Natural killer cell (primary cell): Measurements from ENCODE around the gene CPXM1. TPM values are rescaled to one million over a fixed set of nuclear protein-coding genes. Genes with fewer than 3 reads are reported as not detected.

Experiments
- ATAC-seq, 3 donors: fragments of 150-1000 bp in 2 of 3; fragments of 200-7000 bp in 1 of 3; cut with Tn5 transposase; 1 replicate in 1 of 3; 2 replicates in 2 of 3; pipeline ENCODE4 v1.10.0; 2021; ENCODE audit warnings: mild to moderate bottlenecking in 2 of 3, moderate library complexity in 2 of 3
- DNase-seq, 2 donors: peaks; one replicate each; pipeline versions ENCODE4 v3.0.0 to v3.0.0-alpha.2; 2013 to 2021; ENCODE audit warnings: mixed read lengths in 1 of 2
- H3K27ac ChIP-seq: one replicate; pipeline ENCODE4 v1.5.1; 2013; ENCODE audit warnings: mild to moderate bottlenecking, low read length
- H3K27me3 ChIP-seq: one replicate; pipeline ENCODE4 v1.6.1; 2013; ENCODE audit warnings: low read length; ENCODE audit not compliant: control insufficient read depth, insufficient read depth
- H3K36me3 ChIP-seq: one replicate; pipeline ENCODE4 v1.6.1; 2013; ENCODE audit warnings: low read length; ENCODE audit not compliant: control insufficient read depth, insufficient read depth
- H3K4me1 ChIP-seq: one replicate; pipeline ENCODE4 v1.6.1; 2013; ENCODE audit warnings: low read length; ENCODE audit not compliant: control insufficient read depth, insufficient read depth
- H3K4me3 ChIP-seq: one replicate; pipeline ENCODE4 v1.5.1; 2013; ENCODE audit warnings: low read length
- H3K9me3 ChIP-seq: one replicate; pipeline ENCODE4 v1.6.1; 2013; ENCODE audit warnings: low read length; ENCODE audit not compliant: control insufficient read depth, insufficient read depth
- H3K27ac Mint-ChIP-seq, 2 donors: one replicate each; pipeline ENCODE4 v1.8.0; 2022; ENCODE audit warnings: mild to moderate bottlenecking in 2 of 2, mixed read lengths in 2 of 2, moderate library complexity in 1 of 2
- H3K27me3 Mint-ChIP-seq, 2 donors: one replicate each; pipeline ENCODE4 v1.8.0; 2022; ENCODE audit warnings: low read depth in 2 of 2, mixed read lengths in 2 of 2
- H3K36me3 Mint-ChIP-seq: one replicate; pipeline ENCODE4 v1.8.0; 2022; ENCODE audit warnings: mixed read lengths
- H3K4me1 Mint-ChIP-seq, 2 donors: one replicate each; pipeline ENCODE4 v1.8.0; 2022; ENCODE audit warnings: mixed read lengths in 2 of 2
- H3K4me3 Mint-ChIP-seq: one replicate; pipeline ENCODE4 v1.8.0; 2022; ENCODE audit warnings: mild to moderate bottlenecking, moderate library complexity, mixed read lengths
- H3K9me3 Mint-ChIP-seq, 2 donors: one replicate each; pipeline ENCODE4 v1.8.0; 2022; ENCODE audit warnings: mixed read lengths in 2 of 2
- CTCF ChIP-seq: fragments of 200-600 bp; IDR thresholded peaks from one replicate; pipeline ENCODE4 v1.8.0; 2022; ENCODE audit warnings: antibody characterized with exemption
- WGBS: methylation state at CpG from one replicate; pipeline ENCODE4 v1.1.7; 2013; ENCODE audit warnings: missing lambda C conversion rate; ENCODE audit not compliant: insufficient coverage; 5-methylcytosine and 5-hydroxymethylcytosine counted together
- intact Hi-C: fragments of 100-400 bp; cut with micrococcal nuclease; formaldehyde crosslinking; loops from one replicate; pipeline ENCODE4 v1.14.2; 2022
- total RNA-seq, 4 donors: library from RNA; stranded (reverse); fragments of 120-200 nt in 1 of 4; gene quantifications; one replicate each; pipeline versions ENCODE4 v1.2.3 to v1.2.4, GENCODE V29; 2013 to 2022

The CPXM1 gene
- total RNA-seq, 3 donors from 2014 or later (not counting 1 experiment from before 2014, with no cell fraction given) = 0.49 to 2.3 (median 1.5) TPM

- Histone ChIP-seq H3K4me3 (no peak overlapping the region), H3K27ac (no peak overlapping the region), H3K36me3 (no peaks in the 10 kb centered on the region), H3K9me3 (no peaks in the 10 kb centered on the region), H3K4me1 (peaks cover 24% of the 10 kb centered on the region), H3K27me3 (peaks cover 9% of the 10 kb centered on the region)
- H3K4me3 Mint-ChIP-seq = no peak overlapping the region
- intact Hi-C loops = no loop called here
- H3K36me3 Mint-ChIP-seq = no peaks in the 10 kb centered on the region
- peaks cover 12 to 30% of the 10 kb centered on the region in 2 donors for H3K27me3 Mint-ChIP-seq
- peaks cover 0 to 3% of the 10 kb centered on the region in 2 donors for H3K9me3 Mint-ChIP-seq
- no peak for TF ChIP-seq CTCF
- ATAC-seq (no peak), DNase-seq (no peak)
- H3K27ac Mint-ChIP-seq = no peak overlapping the region
- 86% methylated on average over 2 of the region's 2 CpGs for WGBS
- H3K4me1 Mint-ChIP-seq = peaks cover 8 to 36% of the 10 kb centered on the region in 2 donors
Measured at GRCh38 chr20:2817341-2817726, 16.9 kb upstream of the CPXM1 start.

DNA sequence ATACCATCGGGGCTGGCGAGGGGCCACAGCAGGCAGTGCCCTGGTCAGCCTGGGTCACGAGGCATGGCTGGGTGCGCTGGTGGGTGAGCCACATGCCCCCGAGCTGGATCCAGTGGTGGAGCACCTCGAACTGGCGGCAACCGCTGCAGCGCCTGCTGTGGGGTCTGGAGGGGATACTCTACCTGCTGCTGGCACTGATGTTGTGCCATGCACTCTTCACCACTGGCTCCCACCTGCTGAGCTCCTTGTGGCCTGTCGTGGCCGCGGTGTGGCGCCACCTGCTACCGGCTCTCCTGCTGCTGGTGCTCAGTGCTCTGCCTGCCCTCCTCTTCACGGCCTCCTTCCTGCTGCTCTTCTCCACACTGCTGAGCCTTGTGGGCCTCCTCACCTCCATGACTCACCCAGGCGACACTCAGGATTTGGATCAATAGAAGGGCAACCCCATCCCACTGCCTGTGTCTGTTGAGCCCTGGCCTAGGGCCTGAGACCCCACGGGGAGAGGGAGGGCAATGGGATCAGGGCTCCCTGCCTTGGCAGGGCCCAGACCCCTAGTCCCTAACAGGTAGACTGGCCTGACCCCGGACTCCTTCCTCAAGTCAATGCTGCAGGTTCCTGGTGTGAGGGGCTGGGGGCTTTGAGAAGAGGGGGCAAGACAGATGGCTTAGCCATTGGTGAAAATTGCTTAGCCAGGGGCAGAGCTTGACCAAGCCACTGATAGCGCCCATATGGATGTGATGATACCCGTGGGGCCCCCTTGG is 16.3 kb upstream of the CPXM1 start:
- H3K9me3 ChIP-seq = no peaks in the 10 kb centered on the region
- whole genome bisulfite sequencing = 81% methylated on average over 20 of the region's 20 CpGs
- H3K9me3 Mint-ChIP-seq = peaks cover 0 to 5% of the 10 kb centered on the region in 2 donors
- peaks cover 17 to 35% of the 10 kb centered on the region in 2 donors for H3K27me3 Mint-ChIP-seq
- H3K27me3 ChIP-seq = peaks cover 11% of the 10 kb centered on the region
- H3K4me1 Mint-ChIP-seq = peaks cover 4 to 31% of the 10 kb centered on the region in 2 donors
- ATAC-seq (peak; percentile 25 to 52 (median 50)), DNase-seq (peak in 1 of 2 donors; percentile 44)
- no peaks in the 10 kb centered on the region for H3K36me3 ChIP-seq
- no peak overlapping the region for H3K4me3 ChIP-seq
- TF ChIP-seq CTCF = no peak
- intact Hi-C loops = no loop called here
- no peak overlapping the region for H3K27ac ChIP-seq
- no peak overlapping the region for H3K27ac Mint-ChIP-seq
- H3K4me3 Mint-ChIP-seq = no peak overlapping the region
- peaks cover 19% of the 10 kb centered on the region for H3K4me1 ChIP-seq
- H3K36me3 Mint-ChIP-seq = peaks cover 5% of the 10 kb centered on the region

DNA sequence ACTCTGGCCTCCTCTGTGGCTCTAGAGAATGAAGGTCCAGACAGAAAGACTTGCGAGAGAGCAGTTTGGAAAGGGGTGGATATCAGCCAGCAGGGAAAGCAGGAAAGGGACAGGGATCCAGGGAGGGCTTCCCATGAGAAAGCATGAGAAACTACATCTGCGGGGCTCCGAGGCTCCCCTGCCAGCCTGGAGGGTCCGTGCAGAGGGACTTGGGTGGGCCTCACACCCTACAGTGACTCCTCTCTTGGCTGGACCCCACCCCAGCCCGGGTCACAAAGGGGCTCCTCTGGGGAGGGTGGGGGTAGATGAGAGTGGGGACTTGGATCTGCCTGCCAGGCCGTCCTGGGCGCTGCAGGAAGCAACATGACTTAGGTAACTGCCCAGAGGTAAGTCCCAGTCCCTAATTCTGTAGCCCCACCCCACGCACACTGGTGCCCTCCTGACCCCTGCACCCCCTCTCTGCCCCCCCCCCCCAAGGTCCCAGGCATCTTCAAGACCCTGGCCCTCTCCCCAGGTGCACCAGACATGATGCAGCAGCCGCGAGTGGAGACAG is 15.7 kb upstream of the CPXM1 start, which contains the start of gene TMEM239:
TMEM239 (plus strand) TSS at position 335 of the 553 bp plus-strand sequence; CDS start at position 526, 191 bp downstream.
- no peak for DNase-seq
- 89% methylated on average over 9 of the region's 10 CpGs for WGBS
- peaks cover 0 to 8% of the 10 kb centered on the region in 2 donors for H3K9me3 Mint-ChIP-seq

More for the DNA sequence above, 15.7 kb upstream of the CPXM1 start, which contains the start of gene TMEM239:
- Histone ChIP-seq H3K27me3 (peaks cover 11% of the 10 kb centered on the region), H3K9me3 (no peaks in the 10 kb centered on the region), H3K27ac (no peak within 1 kb of the TSS), H3K4me3 (no peak within 1 kb of the TSS), H3K36me3 (no peaks in the 10 kb centered on the region), H3K4me1 (peaks cover 13% of the 10 kb centered on the region)
- TF ChIP-seq CTCF = no peak
- no peak within 1 kb of the TSS for H3K27ac Mint-ChIP-seq
- ATAC-seq = no peak
- H3K36me3 Mint-ChIP-seq = peaks cover 6% of the 10 kb centered on the region
- intact Hi-C loops = no loop called here
- peaks cover 0 to 26% of the 10 kb centered on the region in 2 donors for H3K4me1 Mint-ChIP-seq
- H3K4me3 Mint-ChIP-seq = no peak within 1 kb of the TSS
- H3K27me3 Mint-ChIP-seq = peaks cover 24 to 38% of the 10 kb centered on the region in 2 donors
